Measurements from ENCODE around the gene TINAGL1.

Gene TINAGL1, protein sequence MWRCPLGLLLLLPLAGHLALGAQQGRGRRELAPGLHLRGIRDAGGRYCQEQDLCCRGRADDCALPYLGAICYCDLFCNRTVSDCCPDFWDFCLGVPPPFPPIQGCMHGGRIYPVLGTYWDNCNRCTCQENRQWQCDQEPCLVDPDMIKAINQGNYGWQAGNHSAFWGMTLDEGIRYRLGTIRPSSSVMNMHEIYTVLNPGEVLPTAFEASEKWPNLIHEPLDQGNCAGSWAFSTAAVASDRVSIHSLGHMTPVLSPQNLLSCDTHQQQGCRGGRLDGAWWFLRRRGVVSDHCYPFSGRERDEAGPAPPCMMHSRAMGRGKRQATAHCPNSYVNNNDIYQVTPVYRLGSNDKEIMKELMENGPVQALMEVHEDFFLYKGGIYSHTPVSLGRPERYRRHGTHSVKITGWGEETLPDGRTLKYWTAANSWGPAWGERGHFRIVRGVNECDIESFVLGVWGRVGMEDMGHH

DNA sequence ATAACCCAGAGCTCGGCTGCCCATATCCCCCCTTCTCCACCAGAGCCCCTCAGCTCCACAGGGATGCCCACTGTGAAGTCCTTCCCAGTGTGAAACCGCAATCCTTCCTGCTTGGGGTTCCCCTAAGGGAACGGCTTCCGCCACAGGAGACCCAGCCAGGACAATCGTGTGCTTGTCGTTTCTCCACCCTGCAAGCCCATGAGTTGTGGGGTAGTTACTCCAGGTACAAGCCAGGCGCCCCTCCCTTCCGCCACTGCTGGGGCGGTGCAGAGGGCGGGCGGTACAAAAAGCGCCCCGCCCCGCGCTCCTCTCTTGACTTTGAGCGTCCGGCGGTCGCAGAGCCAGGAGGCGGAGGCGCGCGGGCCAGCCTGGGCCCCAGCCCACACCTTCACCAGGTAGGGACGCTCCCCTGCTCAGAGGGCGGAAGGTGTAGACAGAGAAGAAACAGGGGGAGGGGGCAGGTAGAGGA, at the start of gene TINAGL1:
TSS of gene TINAGL1 (plus strand) at position 315 of the 469 bp plus-strand sequence. CDS start 634 bp downstream, outside the sequence.
- no peak for DNase-seq

GRCh38 chr1:31529999-31530684, 46.2 kb upstream of the TINAGL1 start:
- no peak for DNase-seq

DNA sequence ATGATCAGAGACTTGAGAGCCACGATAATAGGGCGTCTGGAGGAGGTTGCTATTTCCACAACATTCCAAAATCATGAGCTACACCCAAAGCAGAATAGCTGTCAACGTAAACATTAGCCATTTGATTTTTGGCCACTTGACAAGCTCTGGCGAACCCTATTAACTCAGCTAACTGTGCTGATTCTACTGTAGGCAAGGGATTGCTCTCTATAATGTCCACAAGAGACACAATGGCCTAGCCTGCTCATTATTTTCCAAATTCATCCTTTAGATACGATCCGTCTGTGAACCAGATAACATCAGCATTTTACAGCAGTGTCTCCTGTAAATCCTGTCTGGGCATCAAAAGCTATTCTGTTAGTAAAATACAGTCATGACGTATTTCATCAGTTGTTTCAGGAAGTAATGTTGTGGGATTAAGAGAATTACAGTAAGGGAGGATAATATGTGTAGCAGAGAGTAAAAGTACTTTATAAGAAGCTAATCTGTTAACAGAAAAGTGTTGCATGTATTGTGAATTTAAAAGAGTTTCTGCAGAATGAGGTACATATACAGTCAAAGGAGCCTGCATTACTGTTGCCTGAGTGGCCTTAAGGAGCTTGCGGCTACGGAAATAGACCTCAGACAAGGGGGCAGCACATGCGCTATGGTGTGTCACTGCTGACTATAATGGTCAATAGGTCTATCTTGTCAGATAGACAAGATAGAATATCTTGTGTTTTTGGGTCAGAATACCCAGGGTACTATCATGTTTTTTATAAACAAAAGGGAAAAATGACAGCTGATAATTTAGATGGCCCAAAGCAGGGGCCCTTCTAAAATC, 44.9 kb upstream of the TINAGL1 start:
- DNase-seq: no peak

- DNase-seq: no peak
These were observed 44.1 kb upstream of the TINAGL1 start for GRCh38 chr1:31532173-31532572.

- DNase-seq: no peak
These were observed 40.8 kb upstream of the TINAGL1 start for GRCh38 chr1:31535561-31535960.

- DNase-seq: no peak
These were observed 37.0 kb upstream of the TINAGL1 start for GRCh38 chr1:31539329-31539728.

GRCh38 chr1:31541194-31541593, 35.1 kb upstream of the TINAGL1 start:
- no peak for DNase-seq

- no peak for DNase-seq
These were observed 30.3 kb upstream of the TINAGL1 start for GRCh38 chr1:31545927-31546540.

- DNase-seq: no peak
These were observed 27.8 kb upstream of the TINAGL1 start for GRCh38 chr1:31548534-31548906.

GRCh38 chr1:31548907-31549808, 27.2 kb upstream of the TINAGL1 start:
- DNase-seq: peak; percentile 75

DNA sequence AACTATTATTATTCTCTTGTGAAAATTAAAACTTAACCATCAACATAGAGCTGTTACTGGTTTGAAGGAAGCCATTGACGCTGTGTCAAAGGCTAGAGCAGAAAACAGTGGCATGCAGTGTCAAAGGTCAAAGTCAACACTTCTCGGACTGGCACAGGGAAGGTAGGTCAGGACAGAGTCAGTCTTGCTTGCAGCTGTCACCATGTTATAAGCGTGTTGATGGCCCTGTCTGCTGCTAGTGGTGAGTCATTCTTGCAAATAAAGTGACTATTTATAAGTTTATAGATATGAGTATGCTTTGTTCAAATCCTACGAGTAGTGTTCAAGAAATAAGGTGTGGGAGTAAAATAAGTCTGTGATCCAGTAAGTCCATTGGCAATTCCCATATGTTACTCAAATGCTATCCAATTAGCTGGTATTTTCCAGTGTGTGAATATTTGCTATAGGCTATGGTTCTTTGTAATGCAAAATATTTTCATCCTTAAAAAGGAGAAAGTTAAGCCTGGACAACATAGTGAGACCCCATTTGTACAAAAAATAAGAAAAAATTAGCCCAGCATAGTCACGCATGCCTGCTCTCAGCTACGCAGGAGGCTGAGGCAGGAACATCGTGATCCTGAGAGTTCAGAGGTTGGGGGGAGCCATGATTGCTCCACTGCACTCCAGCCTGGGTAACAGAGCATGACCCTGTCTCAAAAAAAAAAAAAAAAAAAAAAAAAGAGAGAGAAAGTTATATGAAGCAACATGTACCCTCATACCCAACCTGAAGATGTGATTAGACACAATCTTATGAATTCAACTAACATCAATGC, 26.3 kb upstream of the TINAGL1 start:
- DNase-seq: no peak

GRCh38 chr1:31551208-31551607, 25.1 kb upstream of the TINAGL1 start:
- no peak for DNase-seq

DNA sequence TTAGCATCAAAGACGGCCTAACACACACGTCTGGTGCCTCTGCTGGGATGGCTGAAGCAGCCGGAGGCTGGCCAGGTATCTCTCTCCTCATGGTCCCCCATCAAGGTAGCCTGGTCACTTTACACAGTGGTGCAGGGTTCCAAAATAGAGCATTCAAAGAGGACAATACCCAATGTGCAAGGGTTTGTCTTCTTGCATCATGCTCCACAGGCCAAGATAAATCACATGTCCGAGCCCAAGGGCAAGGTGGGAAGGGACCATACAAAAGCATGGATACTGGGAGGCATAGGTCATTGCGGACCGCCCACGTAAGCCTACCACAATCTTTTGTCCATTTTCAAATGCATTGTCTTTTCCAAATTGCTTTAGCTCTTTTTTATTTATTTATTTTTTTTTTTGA, 23.8 kb upstream of the TINAGL1 start:
- no peak for DNase-seq

GRCh38 chr1:31556481-31557006, 19.8 kb upstream of the TINAGL1 start:
- no peak for DNase-seq

DNA sequence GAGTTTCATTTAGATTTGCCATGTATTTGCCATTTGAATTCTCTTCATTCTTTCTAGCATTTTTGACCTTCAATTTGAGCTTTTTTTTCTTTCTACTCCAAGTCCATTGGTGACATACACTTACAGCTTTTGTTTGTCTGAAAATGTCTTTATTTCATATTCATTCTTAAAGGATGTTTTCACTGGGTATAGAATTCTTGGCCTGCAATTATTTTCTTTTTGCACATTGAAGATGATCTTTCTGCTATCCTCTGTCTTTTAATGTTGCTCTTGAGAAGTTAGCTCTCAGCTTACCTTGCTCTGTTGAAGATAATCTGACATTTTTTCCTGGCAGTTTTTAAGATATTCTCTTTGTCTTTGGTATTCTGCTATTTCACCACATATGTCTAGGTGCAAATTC, 16.6 kb upstream of the TINAGL1 start:
- no peak for DNase-seq

DNA sequence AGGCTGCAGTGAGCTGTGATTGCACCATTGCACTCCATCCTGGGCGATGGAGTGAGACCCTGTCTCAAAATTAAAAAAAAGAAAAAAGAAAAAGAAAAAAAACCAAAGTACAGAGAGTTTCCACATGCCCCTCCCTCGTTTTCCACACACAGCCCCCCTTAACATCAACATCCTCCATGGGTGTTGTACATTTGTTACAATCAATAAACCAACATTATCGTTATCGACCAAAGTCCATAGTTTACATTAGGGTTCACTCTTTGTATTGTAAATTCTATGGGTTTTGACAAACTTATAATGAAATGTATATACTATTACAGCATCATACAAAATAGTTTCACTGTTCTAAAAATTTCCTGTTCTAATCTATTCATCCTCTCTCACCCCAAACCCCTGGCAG, 15.9 kb upstream of the TINAGL1 start:
- DNase-seq: no peak

DNA sequence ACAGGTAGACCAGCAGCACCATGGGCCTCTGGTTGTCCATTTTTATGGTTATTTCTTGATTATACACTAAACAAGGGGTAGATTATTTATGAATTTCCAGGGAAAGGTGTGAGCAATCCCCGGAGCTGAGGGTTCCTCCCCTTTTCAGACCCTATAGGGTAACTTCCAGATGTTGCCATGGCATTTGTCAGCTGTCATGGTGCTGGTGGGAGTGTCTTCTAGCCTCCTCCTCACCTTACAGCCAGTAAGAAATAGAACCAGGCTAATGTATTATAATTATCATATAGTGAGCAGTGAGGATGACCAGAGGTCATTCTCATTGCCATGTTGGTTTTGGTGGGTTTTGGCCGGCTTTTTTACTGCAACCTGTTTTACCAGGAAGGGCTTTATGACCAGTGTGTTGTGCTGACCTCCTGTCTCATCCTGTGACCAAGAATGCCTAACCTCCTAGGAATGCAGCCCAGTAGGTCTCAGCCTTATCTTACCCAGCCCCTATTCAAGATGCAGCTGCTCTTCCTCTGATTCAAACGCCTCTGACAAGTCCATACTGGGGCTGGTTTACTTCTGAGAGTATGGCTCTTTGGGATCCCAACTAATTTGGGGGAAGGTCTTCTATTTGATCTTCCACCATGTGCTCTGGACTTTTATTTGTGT, 13.5 kb upstream of the TINAGL1 start:
- no peak for DNase-seq

DNA sequence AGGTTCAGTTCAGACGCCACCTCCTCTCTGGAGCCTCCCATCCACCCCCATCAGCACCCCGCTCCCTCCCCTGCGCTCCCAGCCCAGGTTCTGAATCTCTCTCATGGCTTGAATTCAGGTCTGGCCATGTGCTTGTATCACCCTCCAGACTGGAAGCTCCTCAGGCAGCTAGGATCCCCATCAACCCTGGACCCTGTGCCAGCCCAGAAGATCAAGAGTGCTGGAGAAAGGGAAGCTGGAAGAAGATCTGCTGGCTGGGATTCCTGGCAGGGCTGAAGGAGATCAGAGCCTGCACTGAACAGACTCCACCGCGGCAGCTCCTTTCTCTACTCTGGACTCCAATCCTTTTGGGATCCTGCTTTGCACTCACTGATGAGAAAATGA, 11.7 kb upstream of the TINAGL1 start:
- no peak for DNase-seq

- no peak for DNase-seq
These were observed 8.3 kb upstream of the TINAGL1 start for GRCh38 chr1:31567956-31568570.

Data from activated CD4-positive, alpha-beta T cell treated with anti-CD3 and anti-CD28 coated beads for 1 hour (primary cell).